Osteocyte (in vitro differentiated cells): ENCODE data around the gene TAS2R41. TPM values are rescaled to one million over a fixed set of nuclear protein-coding genes. Genes with fewer than 3 reads are reported as not detected.
A peak's percentile ranks its signal among the peaks of the same experiment; 100 is the strongest.

Source experiments
- DNase-seq: peaks from one replicate; pipeline ENCODE4 v3.0.0; 2021; ENCODE audit warnings: mixed read lengths; ENCODE audit not compliant: unreplicated experiment; ENCODE audit errors: extremely low spot score
- H3K27ac Mint-ChIP-seq: one replicate; pipeline ENCODE4 v1.8.0; 2021; ENCODE audit warnings: mild to moderate bottlenecking, mixed read lengths; ENCODE audit not compliant: unreplicated experiment
- H3K27me3 Mint-ChIP-seq: one replicate; pipeline ENCODE4 v1.8.0; 2021; ENCODE audit warnings: mixed read lengths; ENCODE audit not compliant: unreplicated experiment
- H3K36me3 Mint-ChIP-seq: one replicate; pipeline ENCODE4 v1.8.0; 2021; ENCODE audit warnings: mixed read lengths; ENCODE audit not compliant: unreplicated experiment
- H3K4me1 Mint-ChIP-seq: one replicate; pipeline ENCODE4 v1.8.0; 2021; ENCODE audit warnings: mixed read lengths; ENCODE audit not compliant: unreplicated experiment
- H3K4me3 Mint-ChIP-seq: one replicate; pipeline ENCODE4 v1.8.0; 2021; ENCODE audit warnings: mild to moderate bottlenecking, moderate library complexity, mixed read lengths; ENCODE audit not compliant: unreplicated experiment
- H3K9me3 Mint-ChIP-seq: one replicate; pipeline ENCODE4 v1.8.0; 2021; ENCODE audit warnings: mixed read lengths; ENCODE audit not compliant: unreplicated experiment
- total RNA-seq: library from RNA; stranded (reverse); gene quantifications from 2 replicates; pipeline ENCODE4 v1.2.1, GENCODE V29; 2021
- TF ChIP-seq, protein P1 (sequence below): fragments of 200-600 bp; sonication (generic); IDR thresholded peaks from 2 replicates; pipeline ENCODE4 v1.5.0; 2021; ENCODE audit warnings: antibody characterized with exemption, mild to moderate bottlenecking, moderate library complexity

TAS2R41 gene
- total RNA-seq, 1 donor from 2014 or later = not detected

DNA sequence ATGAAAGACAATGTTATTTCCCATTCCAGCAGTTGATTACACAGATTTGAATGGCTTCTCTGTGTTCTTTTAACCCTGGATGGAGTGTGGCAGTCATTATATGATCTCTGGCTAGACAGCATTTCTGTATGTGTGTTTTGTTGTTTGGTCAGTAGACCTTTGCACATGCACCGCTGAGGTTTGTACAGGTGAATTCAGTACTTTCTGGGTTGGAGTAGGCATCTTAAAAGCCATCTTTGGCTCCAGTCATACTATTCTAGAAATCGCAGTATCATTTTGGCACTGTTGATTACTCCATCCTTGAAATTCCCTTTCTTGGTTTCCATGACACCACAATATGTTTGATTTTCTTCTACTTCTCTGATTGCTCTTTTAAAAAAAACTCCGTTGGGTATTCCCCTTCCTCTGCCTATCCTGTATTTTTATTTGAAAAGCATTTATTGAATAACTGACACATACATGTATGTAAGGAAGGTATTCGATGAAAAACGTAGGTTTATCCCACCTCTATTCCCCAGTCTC is 29.9 kb downstream of the TAS2R41 start:
- Mint-ChIP-seq H3K27ac (no peak overlapping the region), H3K4me3 (no peak overlapping the region), H3K4me1 (peaks cover 10% of the 10 kb centered on the region), H3K27me3 (no peaks in the 10 kb centered on the region), H3K9me3 (no peaks in the 10 kb centered on the region), H3K36me3 (no peaks in the 10 kb centered on the region)
- TF ChIP-seq, protein P1, sequence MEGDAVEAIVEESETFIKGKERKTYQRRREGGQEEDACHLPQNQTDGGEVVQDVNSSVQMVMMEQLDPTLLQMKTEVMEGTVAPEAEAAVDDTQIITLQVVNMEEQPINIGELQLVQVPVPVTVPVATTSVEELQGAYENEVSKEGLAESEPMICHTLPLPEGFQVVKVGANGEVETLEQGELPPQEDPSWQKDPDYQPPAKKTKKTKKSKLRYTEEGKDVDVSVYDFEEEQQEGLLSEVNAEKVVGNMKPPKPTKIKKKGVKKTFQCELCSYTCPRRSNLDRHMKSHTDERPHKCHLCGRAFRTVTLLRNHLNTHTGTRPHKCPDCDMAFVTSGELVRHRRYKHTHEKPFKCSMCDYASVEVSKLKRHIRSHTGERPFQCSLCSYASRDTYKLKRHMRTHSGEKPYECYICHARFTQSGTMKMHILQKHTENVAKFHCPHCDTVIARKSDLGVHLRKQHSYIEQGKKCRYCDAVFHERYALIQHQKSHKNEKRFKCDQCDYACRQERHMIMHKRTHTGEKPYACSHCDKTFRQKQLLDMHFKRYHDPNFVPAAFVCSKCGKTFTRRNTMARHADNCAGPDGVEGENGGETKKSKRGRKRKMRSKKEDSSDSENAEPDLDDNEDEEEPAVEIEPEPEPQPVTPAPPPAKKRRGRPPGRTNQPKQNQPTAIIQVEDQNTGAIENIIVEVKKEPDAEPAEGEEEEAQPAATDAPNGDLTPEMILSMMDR = no peak
- no peak for DNase-seq

DNA sequence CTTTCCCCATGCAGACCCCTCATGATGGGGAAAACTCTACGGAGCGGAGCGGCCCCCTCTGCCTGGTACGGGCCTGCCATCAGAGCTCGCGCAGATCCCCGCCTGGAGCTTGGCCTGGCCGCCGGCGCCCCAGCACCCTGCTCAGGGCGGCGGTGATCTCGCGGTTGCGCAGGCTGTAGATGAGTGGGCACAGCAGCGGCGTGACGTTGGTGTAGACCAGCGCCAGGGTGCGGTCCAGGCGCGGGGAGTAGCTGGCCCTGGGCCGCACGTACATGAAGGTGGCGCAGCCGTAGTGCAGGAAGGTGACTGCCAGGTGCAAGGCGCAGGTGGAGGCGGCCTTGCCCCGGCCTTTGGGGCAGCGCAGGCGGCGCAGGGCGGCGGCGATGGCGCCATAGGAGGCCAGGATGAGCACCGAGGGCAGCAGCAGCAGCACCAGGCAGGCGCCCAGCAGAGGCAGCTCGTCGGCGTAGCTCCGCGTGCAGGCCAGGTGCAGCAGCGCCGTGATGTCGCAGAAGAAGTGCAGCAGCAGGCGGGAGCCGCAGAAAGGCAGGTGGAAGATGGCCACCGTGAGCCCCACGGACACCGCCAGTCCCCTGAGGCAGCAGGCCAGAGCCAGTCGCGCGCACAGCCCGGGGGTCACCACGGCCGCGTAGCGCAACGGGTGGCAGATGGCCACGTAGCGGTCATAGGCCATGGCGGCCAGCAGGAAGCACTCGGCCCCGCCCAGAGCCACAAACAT is 33.4 kb downstream of the TAS2R41 start:
- TF ChIP-seq, protein P1 = no peak
- H3K4me3 Mint-ChIP-seq = no peak overlapping the region
- no peak for DNase-seq
- no peaks in the 10 kb centered on the region for H3K9me3 Mint-ChIP-seq
- no peak overlapping the region for H3K27ac Mint-ChIP-seq
- H3K36me3 Mint-ChIP-seq = no peaks in the 10 kb centered on the region
- no peaks in the 10 kb centered on the region for H3K27me3 Mint-ChIP-seq
- H3K4me1 Mint-ChIP-seq = peaks cover 19% of the 10 kb centered on the region

DNA sequence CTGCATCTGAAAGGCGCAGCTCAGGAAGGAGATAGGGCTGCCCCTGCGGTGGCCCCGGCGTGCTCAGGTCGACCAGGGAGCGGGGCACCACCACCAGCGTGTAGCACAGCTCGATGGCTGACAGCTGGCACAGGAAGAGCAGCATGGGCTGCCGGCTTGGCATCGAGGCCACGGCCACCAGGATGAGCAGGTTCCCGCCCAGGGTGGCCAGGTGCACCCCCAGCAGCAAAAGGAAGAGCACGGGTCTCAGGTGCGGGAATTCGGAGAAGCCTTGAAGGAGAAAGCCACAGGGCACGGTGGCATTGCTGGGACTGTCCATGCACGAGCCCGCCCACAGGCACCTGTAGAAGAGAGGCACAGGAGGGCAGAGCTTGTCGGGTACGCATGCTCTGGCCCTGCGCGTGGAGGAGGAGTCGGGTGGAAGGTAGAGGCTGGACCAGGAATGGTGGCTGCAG is 33.9 kb downstream of the TAS2R41 start:
- Mint-ChIP-seq H3K4me1 (peaks cover 19% of the 10 kb centered on the region), H3K9me3 (no peaks in the 10 kb centered on the region), H3K27me3 (no peaks in the 10 kb centered on the region), H3K27ac (no peak overlapping the region), H3K4me3 (no peak overlapping the region), H3K36me3 (no peaks in the 10 kb centered on the region)
- TF ChIP-seq, protein P1 = no peak
- no peak for DNase-seq

DNA sequence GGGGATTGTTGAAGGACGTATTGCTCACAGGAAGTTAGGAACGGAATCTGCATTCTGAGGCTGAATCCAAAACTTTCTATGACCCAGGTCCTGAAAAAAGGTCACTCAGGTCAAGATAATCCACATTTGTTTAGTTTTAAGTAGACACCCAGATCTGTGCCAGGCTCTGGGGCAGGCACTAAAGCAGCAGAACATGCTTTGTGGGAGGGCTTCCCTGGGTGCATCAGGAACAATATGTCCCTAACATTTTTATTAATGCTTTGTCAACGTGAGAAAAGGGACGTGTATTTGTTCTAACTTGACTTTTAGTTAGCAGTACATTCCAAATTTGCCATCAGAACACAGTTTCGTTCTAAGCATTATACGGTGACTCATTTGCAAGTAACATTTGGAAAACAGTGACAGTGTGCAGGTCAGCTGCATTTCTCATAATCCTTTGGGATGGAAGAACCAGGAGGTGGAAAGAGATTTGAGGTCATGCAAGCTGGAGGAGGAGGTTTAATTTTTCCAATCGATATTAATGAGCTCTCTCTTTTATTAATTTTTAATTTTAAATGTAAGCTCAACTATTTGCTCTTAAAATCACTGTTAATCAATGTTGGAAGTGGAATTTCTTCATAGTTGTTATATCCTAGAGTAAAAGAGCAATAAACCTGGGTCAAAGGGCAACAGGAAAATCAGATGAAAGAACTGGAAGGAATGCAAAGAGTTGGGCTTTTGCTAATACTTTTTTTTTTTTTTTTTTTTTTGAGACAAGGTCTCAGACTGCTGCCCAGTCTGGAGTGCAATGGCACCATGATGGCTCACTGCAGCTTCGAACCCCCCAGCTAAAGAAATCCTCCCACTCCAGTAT is 35.0 kb downstream of the TAS2R41 start:
- Mint-ChIP-seq H3K9me3 (no peaks in the 10 kb centered on the region), H3K36me3 (no peaks in the 10 kb centered on the region), H3K4me3 (no peak overlapping the region), H3K27ac (peak overlapping the region; percentile 39), H3K4me1 (peaks cover 27% of the 10 kb centered on the region), H3K27me3 (no peaks in the 10 kb centered on the region)
- DNase-seq = no peak
- TF ChIP-seq, protein P1 = no peak

DNA sequence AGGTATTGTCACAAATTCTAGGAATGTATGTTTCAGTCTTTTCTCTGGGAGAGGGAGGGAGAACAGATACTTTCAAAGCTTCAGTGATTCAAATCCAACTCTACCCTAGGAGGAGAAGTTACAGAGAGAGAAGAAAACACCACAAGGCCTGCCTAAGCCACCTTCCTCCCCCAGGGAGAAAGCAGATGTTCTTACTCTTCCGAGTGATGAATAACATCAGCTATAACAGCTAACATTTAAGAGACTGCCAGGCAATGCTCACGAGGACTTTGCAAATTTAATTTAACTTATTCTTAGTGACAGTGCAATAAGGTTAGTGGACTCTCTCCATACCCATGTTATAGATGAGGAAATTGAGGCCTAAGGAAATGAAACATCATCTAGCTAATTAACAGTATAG is 36.8 kb downstream of the TAS2R41 start:
- Mint-ChIP-seq H3K4me3 (no peak overlapping the region), H3K9me3 (no peaks in the 10 kb centered on the region), H3K27me3 (no peaks in the 10 kb centered on the region), H3K4me1 (peaks cover 45% of the 10 kb centered on the region), H3K36me3 (no peaks in the 10 kb centered on the region), H3K27ac (no peak overlapping the region)
- DNase-seq = no peak
- TF ChIP-seq, protein P1 = no peak
